SK-N-SH (cell line): ENCODE data around the gene CXorf38.
"Not testable (repeated sequence)": the region's sequence is repeated elsewhere in the genome, so short reads cannot be mapped to it uniquely, and the experiment has no call there.

Experiments used
- CHD2 ChIP-seq: fragments of 150-350 bp; IDR thresholded peaks from 2 replicates; pipeline ENCODE4 v1.6.1; 2018; ENCODE audit warnings: low read length; ENCODE audit not compliant: partially characterized antibody
- CTCF ChIP-seq: fragments of 200-600 bp; sonication (generic); IDR thresholded peaks from 2 replicates; pipeline ENCODE4 v1.6.1; 2017; ENCODE audit warnings: antibody characterized with exemption, mild to moderate bottlenecking, moderate library complexity
- EP300 ChIP-seq, 2 experiments: IDR thresholded peaks; 2 replicates each; pipeline versions ENCODE4 v1.4.0 to v1.6.1; 2012; ENCODE audit warnings: borderline replicate concordance in 1 of 2, low read depth in 1 of 2, low read length in 1 of 2
- EZH2phosphoT487 ChIP-seq: fragments of 200-600 bp; sonication (generic); IDR thresholded peaks from 2 replicates; pipeline ENCODE4 v1.6.1; 2017; ENCODE audit warnings: low read depth, mixed run types, mild to moderate bottlenecking, antibody characterized with exemption, moderate library complexity, borderline replicate concordance
- FOXJ3 ChIP-seq: sonication (generic); formaldehyde crosslinking; IDR thresholded peaks from 2 replicates; pipeline ENCODE4 v1.5.1; 2020; ENCODE audit warnings: mild to moderate bottlenecking, missing genetic modification reagents
- IRF3 ChIP-seq: fragments of 150-350 bp; IDR thresholded peaks from 2 replicates; pipeline ENCODE4 v1.6.1; 2016; ENCODE audit warnings: mild to moderate bottlenecking, low read depth, low read length
- JUND ChIP-seq: IDR thresholded peaks from 2 replicates; pipeline ENCODE4 v1.4.0; 2012
- POLR2AphosphoS5 ChIP-seq: IDR thresholded peaks from 2 replicates; pipeline ENCODE4 v1.6.1; 2012; ENCODE audit warnings: low read depth, low read length
- SIN3A ChIP-seq: IDR thresholded peaks from 2 replicates; pipeline ENCODE4 v1.6.1; 2012; ENCODE audit warnings: low read depth, mild to moderate bottlenecking, low read length, moderate library complexity, borderline replicate concordance
- USF1 ChIP-seq: IDR thresholded peaks from 2 replicates; pipeline ENCODE4 v1.4.0; 2012; ENCODE audit warnings: low read depth, borderline replicate concordance

- TF ChIP-seq EP300 (IDR thresholded peaks at IDR 0.05; ENCODE audit: borderline replicate concordance in 1 of 2, low read depth in 1 of 2, low read length in 1 of 2); SIN3A; POLR2AphosphoS5; EZH2phosphoT487; CTCF; USF1; JUND; IRF3; FOXJ3 (CRISPR knock-in tag); CHD2: not testable (repeated sequence)
These were observed 65.2 kb downstream of the CXorf38 start for GRCh38 chrX:40582178-40582577.
